Neural progenitor cell (in vitro differentiated cells): ENCODE results near the gene SLC30A3. TPM values are rescaled to one million over a fixed set of nuclear protein-coding genes. Genes with fewer than 3 reads are reported as not detected.

Source experiments
- DNase-seq: peaks from one replicate; pipeline ENCODE4 v3.0.0-alpha.2; 2016; ENCODE audit warnings: low spot score
- H2AFZ ChIP-seq: fragments of 200-600 bp; sonication (generic); replicated peaks from 2 replicates; pipeline ENCODE4 v1.6.1; 2016; ENCODE audit warnings: antibody characterized with exemption
- H3F3A ChIP-seq: fragments of 200-600 bp; sonication (generic); 2 replicates; pipeline ENCODE4 v1.6.1; 2016; ENCODE audit warnings: antibody characterized with exemption, low read depth
- H3K27ac ChIP-seq: fragments of 200-600 bp; sonication (generic); 2 replicates; pipeline ENCODE4 v1.5.1; 2016; ENCODE audit warnings: mild to moderate bottlenecking
- H3K27me3 ChIP-seq: fragments of 200-600 bp; sonication (generic); 2 replicates; pipeline ENCODE4 v1.6.1; 2016; ENCODE audit warnings: mild to moderate bottlenecking, moderate library complexity
- H3K36me3 ChIP-seq: fragments of 200-600 bp; sonication (generic); 2 replicates; pipeline ENCODE4 v1.5.1; 2016
- H3K4me1 ChIP-seq: fragments of 200-600 bp; sonication (generic); 2 replicates; pipeline ENCODE4 v1.6.1; 2016; ENCODE audit warnings: mixed run types
- H3K4me2 ChIP-seq: fragments of 200-600 bp; sonication (generic); 2 replicates; pipeline ENCODE4 v1.6.1; 2016
- H3K4me3 ChIP-seq: fragments of 200-600 bp; sonication (generic); 2 replicates; pipeline ENCODE4 v1.5.1; 2016
- H3K79me2 ChIP-seq: fragments of 200-600 bp; sonication (generic); 2 replicates; pipeline ENCODE4 v1.6.1; 2016; ENCODE audit warnings: low read depth
- H3K9ac ChIP-seq: fragments of 200-600 bp; sonication (generic); 2 replicates; pipeline ENCODE4 v1.6.1; 2016
- H3K9me3 ChIP-seq: fragments of 200-600 bp; sonication (generic); 2 replicates; pipeline ENCODE4 v1.5.1; 2016; ENCODE audit warnings: low read depth
- H4K20me1 ChIP-seq: fragments of 200-600 bp; sonication (generic); 2 replicates; pipeline ENCODE4 v1.6.1; 2016; ENCODE audit warnings: low read depth
- H3K27ac Mint-ChIP-seq: 3 replicates; pipeline ENCODE4 v1.8.0; 2021; ENCODE audit warnings: mixed read lengths
- H3K27me3 Mint-ChIP-seq: 2 replicates; pipeline ENCODE4 v1.8.0; 2022; ENCODE audit warnings: low read depth, mild to moderate bottlenecking, inconsistent platforms, moderate library complexity, mixed read lengths; ENCODE audit not compliant: insufficient read depth
- H3K36me3 Mint-ChIP-seq: 3 replicates; pipeline ENCODE4 v1.8.0; 2021; ENCODE audit warnings: mixed read lengths
- H3K4me1 Mint-ChIP-seq: 3 replicates; pipeline ENCODE4 v1.8.0; 2021; ENCODE audit warnings: mixed read lengths
- H3K4me3 Mint-ChIP-seq: 3 replicates; pipeline ENCODE4 v1.8.0; 2021; ENCODE audit warnings: mild to moderate bottlenecking, moderate library complexity, mixed read lengths
- H3K9me3 Mint-ChIP-seq: 3 replicates; pipeline ENCODE4 v1.8.0; 2020; ENCODE audit warnings: mixed read lengths
- CTCF ChIP-seq: fragments of 200-600 bp; sonication (generic); IDR thresholded peaks from 2 replicates; pipeline ENCODE4 v1.5.1; 2017; ENCODE audit warnings: antibody characterized with exemption, mild to moderate bottlenecking
- EZH2 ChIP-seq: fragments of 200-600 bp; sonication (generic); IDR thresholded peaks from 2 replicates; pipeline ENCODE4 v1.6.1; 2017; ENCODE audit warnings: antibody characterized with exemption, mild to moderate bottlenecking, moderate library complexity
- EZH2phosphoT487 ChIP-seq: fragments of 200-600 bp; sonication (generic); IDR thresholded peaks from 2 replicates; pipeline ENCODE4 v1.6.1; 2017; ENCODE audit warnings: antibody characterized with exemption
- total RNA-seq: library from RNA; depleted of rRNA; stranded (reverse); fragments of >200 nt; gene quantifications from 2 replicates; pipeline ENCODE4 v1.2.3, GENCODE V29; 2015; ENCODE audit warnings: low replicate concordance

SLC30A3 gene
- total RNA-seq, 1 donor from 2014 or later = 0.56 TPM

GRCh38 chr2:27285481-27285880, 22.6 kb upstream of the SLC30A3 start:
- no peaks in the 10 kb centered on the region for H3K79me2 ChIP-seq
- DNase-seq = no peak
- H3K36me3 Mint-ChIP-seq = no peaks in the 10 kb centered on the region
- no peaks in the 10 kb centered on the region for H3K9me3 ChIP-seq
- H3K9me3 Mint-ChIP-seq = no peaks in the 10 kb centered on the region
- H3F3A ChIP-seq = peaks cover 3% of the 10 kb centered on the region
- H3K4me1 Mint-ChIP-seq = peaks cover 3% of the 10 kb centered on the region
- no peak overlapping the region for H3K4me2 ChIP-seq
- no peak overlapping the region for H2AFZ ChIP-seq
- H3K4me3 Mint-ChIP-seq = no peak overlapping the region
- H3K36me3 ChIP-seq = no peaks in the 10 kb centered on the region
- H4K20me1 ChIP-seq = no peaks in the 10 kb centered on the region
- no peak overlapping the region for H3K4me3 ChIP-seq
- H3K27me3 Mint-ChIP-seq = peaks cover 19% of the 10 kb centered on the region
- peaks cover 4% of the 10 kb centered on the region for H3K27me3 ChIP-seq
- no peak overlapping the region for H3K27ac ChIP-seq
- no peak for TF ChIP-seq EZH2phosphoT487
- TF ChIP-seq CTCF = no peak
- no peak for TF ChIP-seq EZH2
- peaks cover 13% of the 10 kb centered on the region for H3K4me1 ChIP-seq
- no peak overlapping the region for H3K9ac ChIP-seq
- no peak overlapping the region for H3K27ac Mint-ChIP-seq

- H2AFZ ChIP-seq = no peak overlapping the region
- no peaks in the 10 kb centered on the region for H3K79me2 ChIP-seq
- no peaks in the 10 kb centered on the region for H3K9me3 ChIP-seq
- Mint-ChIP-seq H3K9me3 (no peaks in the 10 kb centered on the region), H3K4me1 (peaks cover 3% of the 10 kb centered on the region), H3K4me3 (no peak overlapping the region), H3K27me3 (peaks cover 19% of the 10 kb centered on the region), H3K27ac (no peak overlapping the region), H3K36me3 (no peaks in the 10 kb centered on the region)
- peaks cover 13% of the 10 kb centered on the region for H3K4me1 ChIP-seq
- peaks cover 4% of the 10 kb centered on the region for H3K27me3 ChIP-seq
- H3K36me3 ChIP-seq = no peaks in the 10 kb centered on the region
- no peaks in the 10 kb centered on the region for H4K20me1 ChIP-seq
- H3K27ac ChIP-seq = no peak overlapping the region
- no peak for DNase-seq
- no peak overlapping the region for H3K4me2 ChIP-seq
- H3K9ac ChIP-seq = no peak overlapping the region
- peaks cover 3% of the 10 kb centered on the region for H3F3A ChIP-seq
- TF ChIP-seq EZH2 (no peak), CTCF (no peak)
- no peak overlapping the region for H3K4me3 ChIP-seq
These were observed 22.1 kb upstream of the SLC30A3 start for GRCh38 chr2:27284996-27285395.

- TF ChIP-seq CTCF = no peak
- TF ChIP-seq EZH2phosphoT487 = no peak
- no peak for TF ChIP-seq EZH2
- Mint-ChIP-seq H3K4me1 (peaks cover 3% of the 10 kb centered on the region), H3K4me3 (no peak overlapping the region), H3K9me3 (no peaks in the 10 kb centered on the region), H3K27me3 (peaks cover 24% of the 10 kb centered on the region), H3K27ac (no peak overlapping the region), H3K36me3 (no peaks in the 10 kb centered on the region)
- no peak overlapping the region for H3K4me3 ChIP-seq
- H3K79me2 ChIP-seq = no peaks in the 10 kb centered on the region
- H3K4me1 ChIP-seq = peaks cover 13% of the 10 kb centered on the region
- peaks cover 3% of the 10 kb centered on the region for H3F3A ChIP-seq
- H3K4me2 ChIP-seq = peak overlapping the region; percentile 54
- H3K9ac ChIP-seq = no peak overlapping the region
- H2AFZ ChIP-seq = peak overlapping the region; percentile 57
- no peaks in the 10 kb centered on the region for H4K20me1 ChIP-seq
- no peaks in the 10 kb centered on the region for H3K36me3 ChIP-seq
- H3K9me3 ChIP-seq = no peaks in the 10 kb centered on the region
- DNase-seq = no peak
- H3K27me3 ChIP-seq = peaks cover 4% of the 10 kb centered on the region
- no peak overlapping the region for H3K27ac ChIP-seq
These were observed 20.0 kb upstream of the SLC30A3 start for GRCh38 chr2:27282892-27283291.
